ENCODE data around the gene F7. TPM values are rescaled to one million over a fixed set of nuclear protein-coding genes. Genes with fewer than 3 reads are reported as not detected.

F7 gene
- total RNA-seq, 1 donor from 2014 or later = not detected

DNA sequence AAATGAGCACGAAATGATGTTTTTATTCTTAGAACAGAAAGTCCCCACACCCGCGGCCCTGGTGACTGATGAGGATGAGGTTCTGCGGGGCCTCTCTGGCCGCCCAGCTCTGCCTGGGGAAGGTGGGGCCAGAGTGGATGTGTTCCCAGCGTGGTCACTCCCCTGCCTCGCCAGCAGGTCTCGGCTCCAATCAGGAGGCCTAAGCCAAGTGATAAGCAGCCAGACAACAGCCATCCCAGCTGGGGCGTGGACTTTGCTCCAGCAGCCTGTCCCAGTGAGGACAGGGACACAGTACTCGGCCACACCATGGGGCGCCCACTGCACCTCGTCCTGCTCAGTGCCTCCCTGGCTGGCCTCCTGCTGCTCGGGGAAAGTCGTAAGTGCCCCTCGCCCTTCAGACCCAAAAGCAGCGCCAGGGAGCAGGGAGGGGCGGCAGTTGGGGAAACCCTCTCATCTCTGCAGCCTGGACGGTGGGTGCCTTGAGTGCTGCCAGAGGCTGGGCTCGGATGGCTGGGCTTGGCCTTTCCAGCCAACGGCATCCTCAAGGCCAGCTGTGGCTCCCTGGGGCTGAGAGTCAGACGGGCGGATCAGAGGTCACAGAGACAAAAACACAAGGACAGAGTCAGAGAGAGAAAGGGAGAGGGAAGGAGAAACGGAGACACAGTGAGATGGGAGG lies 17.1 kb downstream of the F7 start, which contains the start of gene F10:
Gene F10 (plus strand): TSS at position 250 of the 676 bp plus-strand sequence. CDS start 57 bp downstream, at position 307.
- Mint-ChIP-seq H3K36me3 (ENCODE audit: unreplicated experiment) (no peaks in the 10 kb centered on the region), H3K27ac (ENCODE audit: unreplicated experiment) (peak within 1 kb of the TSS; percentile 53), H3K9me3 (ENCODE audit: unreplicated experiment) (peaks cover 6% of the 10 kb centered on the region), H3K27me3 (ENCODE audit: unreplicated experiment) (peaks cover 13% of the 10 kb centered on the region), H3K4me3 (ENCODE audit: unreplicated experiment) (peak within 1 kb of the TSS; percentile 57), H3K4me1 (ENCODE audit: low read depth, unreplicated experiment) (peaks cover 6% of the 10 kb centered on the region)
- peak; percentile 40 for DNase-seq
- TF ChIP-seq, protein P1, sequence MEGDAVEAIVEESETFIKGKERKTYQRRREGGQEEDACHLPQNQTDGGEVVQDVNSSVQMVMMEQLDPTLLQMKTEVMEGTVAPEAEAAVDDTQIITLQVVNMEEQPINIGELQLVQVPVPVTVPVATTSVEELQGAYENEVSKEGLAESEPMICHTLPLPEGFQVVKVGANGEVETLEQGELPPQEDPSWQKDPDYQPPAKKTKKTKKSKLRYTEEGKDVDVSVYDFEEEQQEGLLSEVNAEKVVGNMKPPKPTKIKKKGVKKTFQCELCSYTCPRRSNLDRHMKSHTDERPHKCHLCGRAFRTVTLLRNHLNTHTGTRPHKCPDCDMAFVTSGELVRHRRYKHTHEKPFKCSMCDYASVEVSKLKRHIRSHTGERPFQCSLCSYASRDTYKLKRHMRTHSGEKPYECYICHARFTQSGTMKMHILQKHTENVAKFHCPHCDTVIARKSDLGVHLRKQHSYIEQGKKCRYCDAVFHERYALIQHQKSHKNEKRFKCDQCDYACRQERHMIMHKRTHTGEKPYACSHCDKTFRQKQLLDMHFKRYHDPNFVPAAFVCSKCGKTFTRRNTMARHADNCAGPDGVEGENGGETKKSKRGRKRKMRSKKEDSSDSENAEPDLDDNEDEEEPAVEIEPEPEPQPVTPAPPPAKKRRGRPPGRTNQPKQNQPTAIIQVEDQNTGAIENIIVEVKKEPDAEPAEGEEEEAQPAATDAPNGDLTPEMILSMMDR (IDR thresholded peaks at IDR 0.05; ENCODE audit: partially characterized antibody, unreplicated experiment) = no peak

DNA sequence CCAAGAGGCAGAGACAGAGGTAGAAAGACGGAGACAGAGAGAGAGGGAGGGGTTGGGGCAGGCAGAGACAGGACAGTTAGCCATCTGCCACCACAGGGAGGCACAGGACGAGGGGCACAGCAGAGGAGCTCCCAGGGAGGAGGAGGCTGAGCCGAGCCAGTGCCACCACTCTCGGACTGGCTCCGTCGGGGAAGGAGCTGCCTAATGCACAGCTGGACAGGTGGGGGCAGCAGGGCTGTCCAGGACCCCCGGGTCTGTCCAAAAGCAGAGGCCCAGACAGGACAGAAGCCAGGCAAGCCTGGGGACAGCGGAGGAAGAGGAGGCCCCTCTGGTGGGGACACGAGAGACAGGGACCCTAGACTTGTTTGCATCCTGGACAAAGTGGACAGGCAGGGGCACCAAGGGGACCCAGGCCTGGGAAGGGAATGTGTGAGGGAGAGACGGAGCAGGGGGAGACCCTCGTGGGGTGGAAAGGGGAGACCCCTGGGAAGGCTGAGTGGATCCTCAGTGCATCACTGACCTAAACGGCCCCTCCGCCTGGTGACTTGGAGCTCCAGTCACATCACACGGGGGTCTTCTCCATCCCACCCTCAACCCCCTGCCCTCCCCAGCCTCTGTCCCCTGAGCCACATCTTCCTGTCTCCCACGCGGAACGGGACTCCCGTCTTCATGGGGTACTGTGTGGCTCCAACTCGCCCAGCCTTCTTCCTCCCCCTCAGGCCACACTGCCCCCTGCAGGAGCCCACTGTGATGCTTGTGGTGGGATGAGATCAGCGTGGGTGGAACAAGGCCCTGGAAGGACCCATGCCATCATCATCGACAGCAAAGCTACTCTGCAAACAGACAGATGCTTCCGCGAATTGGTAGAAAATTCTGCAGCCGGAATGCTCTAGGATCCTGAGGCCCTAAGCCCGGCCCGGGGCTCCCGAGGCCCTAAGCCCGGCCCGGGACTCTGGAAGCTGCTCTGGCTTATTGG lies 17.9 kb downstream of the F7 start:
- Mint-ChIP-seq H3K4me3 (ENCODE audit: unreplicated experiment) (peak overlapping the region; percentile 57), H3K27ac (ENCODE audit: unreplicated experiment) (peak overlapping the region; percentile 53), H3K4me1 (ENCODE audit: low read depth, unreplicated experiment) (peaks cover 6% of the 10 kb centered on the region), H3K27me3 (ENCODE audit: unreplicated experiment) (peaks cover 14% of the 10 kb centered on the region), H3K9me3 (ENCODE audit: unreplicated experiment) (peaks cover 6% of the 10 kb centered on the region), H3K36me3 (ENCODE audit: unreplicated experiment) (no peaks in the 10 kb centered on the region)
- peak; percentile 16 for DNase-seq
- TF ChIP-seq, protein P1 (IDR thresholded peaks at IDR 0.05; ENCODE audit: partially characterized antibody, unreplicated experiment) = no peak

DNA sequence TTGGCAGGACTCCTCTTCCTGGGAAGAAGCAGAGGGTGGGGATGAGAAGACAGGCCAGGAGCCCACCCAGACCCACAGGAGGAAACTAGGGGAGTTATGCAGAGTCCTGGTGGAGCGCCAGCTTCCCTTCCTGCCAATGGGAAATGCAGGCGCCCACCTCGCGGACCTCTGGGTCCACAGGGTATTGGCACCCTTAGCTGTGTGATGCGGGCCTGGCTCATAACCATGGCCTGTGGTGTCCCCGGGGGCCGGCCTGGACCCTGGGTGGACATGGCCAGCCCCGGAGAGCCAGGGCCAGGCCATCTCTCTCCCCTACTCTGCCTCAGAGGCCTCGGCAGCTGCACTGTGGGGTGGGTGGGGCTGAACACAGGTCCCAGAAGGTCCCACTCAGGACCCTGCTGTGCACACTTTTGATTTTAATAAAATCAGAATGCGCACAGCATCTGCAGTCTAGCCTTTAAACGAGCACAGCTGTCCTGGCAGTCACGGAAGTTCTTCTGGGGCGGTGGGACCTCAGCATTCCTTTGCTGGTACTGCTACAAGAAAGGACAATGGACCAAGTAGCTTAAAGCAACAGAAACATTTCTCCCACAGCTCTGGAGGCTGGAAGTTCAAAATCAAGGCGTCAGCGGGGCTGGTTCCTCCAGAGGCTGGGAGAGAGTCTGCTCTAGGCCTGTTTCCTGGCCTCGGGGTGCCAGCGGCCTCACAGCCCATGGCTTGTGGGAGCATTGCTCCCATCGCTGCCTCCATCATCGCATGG lies 18.8 kb downstream of the F7 start:
- Mint-ChIP-seq H3K27ac (ENCODE audit: unreplicated experiment) (no peak overlapping the region), H3K4me1 (ENCODE audit: low read depth, unreplicated experiment) (peaks cover 6% of the 10 kb centered on the region), H3K36me3 (ENCODE audit: unreplicated experiment) (no peaks in the 10 kb centered on the region), H3K9me3 (ENCODE audit: unreplicated experiment) (peaks cover 6% of the 10 kb centered on the region), H3K27me3 (ENCODE audit: unreplicated experiment) (peaks cover 14% of the 10 kb centered on the region), H3K4me3 (ENCODE audit: unreplicated experiment) (no peak overlapping the region)
- TF ChIP-seq, protein P1 (IDR thresholded peaks at IDR 0.05; ENCODE audit: partially characterized antibody, unreplicated experiment) = no peak
- DNase-seq = peak; percentile 5

DNA sequence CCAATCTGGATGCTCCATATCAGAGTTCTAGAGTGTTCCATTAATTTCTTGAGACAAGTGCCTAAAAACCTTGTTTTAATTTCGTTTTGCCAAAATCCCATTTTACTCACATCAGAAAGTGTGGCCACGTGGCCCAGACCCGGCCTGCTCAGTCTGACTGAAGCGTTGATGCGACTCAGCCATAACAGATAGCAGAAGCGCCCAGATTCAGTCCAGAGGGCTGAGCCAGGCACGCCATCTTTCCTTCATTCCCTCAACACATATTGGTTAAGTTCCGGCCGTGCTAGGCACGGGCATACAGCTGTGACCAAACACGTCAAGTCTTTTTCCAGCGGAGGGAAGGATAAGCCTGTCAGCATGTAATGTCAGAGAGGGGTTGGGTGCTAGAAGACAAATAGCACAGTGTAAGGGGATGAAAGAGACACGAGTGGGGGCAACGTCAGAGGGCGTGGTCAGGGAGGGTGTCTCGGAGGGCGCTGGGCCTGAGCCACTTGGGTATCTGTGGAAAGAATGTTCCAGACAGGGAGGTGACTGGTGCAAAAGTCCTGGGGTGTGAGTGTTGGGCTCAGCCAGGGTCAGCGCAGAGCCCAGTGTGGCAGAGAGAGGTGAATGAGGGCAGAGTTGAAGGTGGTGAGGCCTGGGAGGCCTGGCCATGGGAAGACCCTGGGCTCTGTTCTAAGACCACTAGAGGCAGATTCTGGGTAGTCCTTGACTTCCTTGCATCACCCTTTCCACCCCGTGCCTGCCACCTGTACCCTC lies 20.1 kb downstream of the F7 start:
- Mint-ChIP-seq H3K4me1 (ENCODE audit: low read depth, unreplicated experiment) (peaks cover 6% of the 10 kb centered on the region), H3K9me3 (ENCODE audit: unreplicated experiment) (peaks cover 3% of the 10 kb centered on the region), H3K27me3 (ENCODE audit: unreplicated experiment) (peaks cover 10% of the 10 kb centered on the region), H3K36me3 (ENCODE audit: unreplicated experiment) (no peaks in the 10 kb centered on the region), H3K4me3 (ENCODE audit: unreplicated experiment) (no peak overlapping the region), H3K27ac (ENCODE audit: unreplicated experiment) (no peak overlapping the region)
- TF ChIP-seq, protein P1 (IDR thresholded peaks at IDR 0.05; ENCODE audit: partially characterized antibody, unreplicated experiment) = no peak
- DNase-seq = peak; percentile 4
